ENCODE data around the gene DDX60. TPM values are rescaled to one million over a fixed set of nuclear protein-coding genes. Genes with fewer than 3 reads are reported as not detected.

DDX60 gene, protein sequence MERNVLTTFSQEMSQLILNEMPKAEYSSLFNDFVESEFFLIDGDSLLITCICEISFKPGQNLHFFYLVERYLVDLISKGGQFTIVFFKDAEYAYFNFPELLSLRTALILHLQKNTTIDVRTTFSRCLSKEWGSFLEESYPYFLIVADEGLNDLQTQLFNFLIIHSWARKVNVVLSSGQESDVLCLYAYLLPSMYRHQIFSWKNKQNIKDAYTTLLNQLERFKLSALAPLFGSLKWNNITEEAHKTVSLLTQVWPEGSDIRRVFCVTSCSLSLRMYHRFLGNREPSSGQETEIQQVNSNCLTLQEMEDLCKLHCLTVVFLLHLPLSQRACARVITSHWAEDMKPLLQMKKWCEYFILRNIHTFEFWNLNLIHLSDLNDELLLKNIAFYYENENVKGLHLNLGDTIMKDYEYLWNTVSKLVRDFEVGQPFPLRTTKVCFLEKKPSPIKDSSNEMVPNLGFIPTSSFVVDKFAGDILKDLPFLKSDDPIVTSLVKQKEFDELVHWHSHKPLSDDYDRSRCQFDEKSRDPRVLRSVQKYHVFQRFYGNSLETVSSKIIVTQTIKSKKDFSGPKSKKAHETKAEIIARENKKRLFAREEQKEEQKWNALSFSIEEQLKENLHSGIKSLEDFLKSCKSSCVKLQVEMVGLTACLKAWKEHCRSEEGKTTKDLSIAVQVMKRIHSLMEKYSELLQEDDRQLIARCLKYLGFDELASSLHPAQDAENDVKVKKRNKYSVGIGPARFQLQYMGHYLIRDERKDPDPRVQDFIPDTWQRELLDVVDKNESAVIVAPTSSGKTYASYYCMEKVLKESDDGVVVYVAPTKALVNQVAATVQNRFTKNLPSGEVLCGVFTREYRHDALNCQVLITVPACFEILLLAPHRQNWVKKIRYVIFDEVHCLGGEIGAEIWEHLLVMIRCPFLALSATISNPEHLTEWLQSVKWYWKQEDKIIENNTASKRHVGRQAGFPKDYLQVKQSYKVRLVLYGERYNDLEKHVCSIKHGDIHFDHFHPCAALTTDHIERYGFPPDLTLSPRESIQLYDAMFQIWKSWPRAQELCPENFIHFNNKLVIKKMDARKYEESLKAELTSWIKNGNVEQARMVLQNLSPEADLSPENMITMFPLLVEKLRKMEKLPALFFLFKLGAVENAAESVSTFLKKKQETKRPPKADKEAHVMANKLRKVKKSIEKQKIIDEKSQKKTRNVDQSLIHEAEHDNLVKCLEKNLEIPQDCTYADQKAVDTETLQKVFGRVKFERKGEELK (N-terminal part only)
- total RNA-seq (10 to 100 TPM in 1 of 2 donors, 1 to 10 TPM in 1; 9.7 to 11.3 TPM), polyA plus RNA-seq (1 to 10 TPM; 2.9 to 4.2 TPM)

GRCh38 chr4:168318266-168318895 is at the start of gene DDX60:
Gene DDX60 (minus strand): TSS chr4:168318752. CDS start chr4:168311259, 7,493 bp downstream.
- H3K9ac ChIP-seq (ENCODE audit: low read depth in 1 of 2, low read length in 2 of 2) = peak within 1 kb of the TSS; percentile 89 to 91
- peaks cover 0 to 6% (median 6%) of the 10 kb centered on the region in 4 donors for H3K4me1 ChIP-seq (ENCODE audit: control insufficient read depth in 4 of 4, insufficient read depth in 4 of 4, low read length in 3 of 4)
- no peaks in the 10 kb centered on the region for H3K9me3 ChIP-seq (ENCODE audit: control insufficient read depth in 4 of 4, low read length in 3 of 4)
- TF ChIP-seq GABPA (IDR thresholded peaks at IDR 0.05 in 1 of 2, conservative IDR thresholded peaks at IDR 0.05 in 1 of 2) (peak in 1 of 2 donors; percentile 64), CTCF (IDR thresholded peaks at IDR 0.05; ENCODE audit: low read depth, low read length, missing input control) (peak; percentile 38), JUND (IDR thresholded peaks at IDR 0.05) (peak in 1 of 2 donors; percentile 22), RAD21 (IDR thresholded peaks at IDR 0.05) (peak; percentile 10 to 49), ZBTB33 (IDR thresholded peaks at IDR 0.05) (peak; percentile 19), SP1 (IDR thresholded peaks at IDR 0.05) (peak; percentile 20), YY1 (IDR thresholded peaks at IDR 0.05) (peak; percentile 51), HNF4G (IDR thresholded peaks at IDR 0.05) (no peak), FOXA1 (IDR thresholded peaks at IDR 0.05) (no peak), FOXA2 (IDR thresholded peaks at IDR 0.05) (no peak), TAF1 (conservative IDR thresholded peaks at IDR 0.05) (peak; percentile 81), NR2F2 (IDR thresholded peaks at IDR 0.05) (peak; percentile 33), EGR1 (IDR thresholded peaks at IDR 0.05; ENCODE audit: low read depth in 2 of 2) (no peak), RXRA (IDR thresholded peaks at IDR 0.05) (peak; percentile 14 to 34), HNF4A (conservative IDR thresholded peaks at IDR 0.05) (peak in 1 of 2 donors; percentile 20), MAX (IDR thresholded peaks at IDR 0.05) (peak; percentile 34)
- TF ChIP-seq, protein P1, sequence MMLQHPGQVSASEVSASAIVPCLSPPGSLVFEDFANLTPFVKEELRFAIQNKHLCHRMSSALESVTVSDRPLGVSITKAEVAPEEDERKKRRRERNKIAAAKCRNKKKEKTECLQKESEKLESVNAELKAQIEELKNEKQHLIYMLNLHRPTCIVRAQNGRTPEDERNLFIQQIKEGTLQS (IDR thresholded peaks at IDR 0.05) = no peak
- TF ChIP-seq, protein P2, sequence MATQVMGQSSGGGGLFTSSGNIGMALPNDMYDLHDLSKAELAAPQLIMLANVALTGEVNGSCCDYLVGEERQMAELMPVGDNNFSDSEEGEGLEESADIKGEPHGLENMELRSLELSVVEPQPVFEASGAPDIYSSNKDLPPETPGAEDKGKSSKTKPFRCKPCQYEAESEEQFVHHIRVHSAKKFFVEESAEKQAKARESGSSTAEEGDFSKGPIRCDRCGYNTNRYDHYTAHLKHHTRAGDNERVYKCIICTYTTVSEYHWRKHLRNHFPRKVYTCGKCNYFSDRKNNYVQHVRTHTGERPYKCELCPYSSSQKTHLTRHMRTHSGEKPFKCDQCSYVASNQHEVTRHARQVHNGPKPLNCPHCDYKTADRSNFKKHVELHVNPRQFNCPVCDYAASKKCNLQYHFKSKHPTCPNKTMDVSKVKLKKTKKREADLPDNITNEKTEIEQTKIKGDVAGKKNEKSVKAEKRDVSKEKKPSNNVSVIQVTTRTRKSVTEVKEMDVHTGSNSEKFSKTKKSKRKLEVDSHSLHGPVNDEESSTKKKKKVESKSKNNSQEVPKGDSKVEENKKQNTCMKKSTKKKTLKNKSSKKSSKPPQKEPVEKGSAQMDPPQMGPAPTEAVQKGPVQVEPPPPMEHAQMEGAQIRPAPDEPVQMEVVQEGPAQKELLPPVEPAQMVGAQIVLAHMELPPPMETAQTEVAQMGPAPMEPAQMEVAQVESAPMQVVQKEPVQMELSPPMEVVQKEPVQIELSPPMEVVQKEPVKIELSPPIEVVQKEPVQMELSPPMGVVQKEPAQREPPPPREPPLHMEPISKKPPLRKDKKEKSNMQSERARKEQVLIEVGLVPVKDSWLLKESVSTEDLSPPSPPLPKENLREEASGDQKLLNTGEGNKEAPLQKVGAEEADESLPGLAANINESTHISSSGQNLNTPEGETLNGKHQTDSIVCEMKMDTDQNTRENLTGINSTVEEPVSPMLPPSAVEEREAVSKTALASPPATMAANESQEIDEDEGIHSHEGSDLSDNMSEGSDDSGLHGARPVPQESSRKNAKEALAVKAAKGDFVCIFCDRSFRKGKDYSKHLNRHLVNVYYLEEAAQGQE (IDR thresholded peaks at IDR 0.05) = peak; percentile 56
- H3K36me3 ChIP-seq (ENCODE audit: control insufficient read depth in 4 of 4, insufficient read depth in 3 of 4, low read depth in 1 of 4, low read length in 3 of 4) = no peaks in the 10 kb centered on the region
- H3K4me3 ChIP-seq (ENCODE audit: low read depth in 1 of 3, low read length in 3 of 3) = peak within 1 kb of the TSS; percentile 80 to 97 (median 88)
- peak within 1 kb of the TSS; percentile 95 to 97 for H3K27ac ChIP-seq (ENCODE audit: low read depth in 1 of 2, low read length in 2 of 2)
- H3K27me3 ChIP-seq (ENCODE audit: control insufficient read depth in 4 of 4, insufficient read depth in 4 of 4, low read length in 3 of 4) = no peaks in the 10 kb centered on the region
- peak; percentile 74 for DNase-seq (ENCODE audit: low spot score)
- WGBS = under 1% methylated on average over 38 of the region's 38 CpGs
